DMS114 treated with DMSO at 0.1 percent for 48 hours (cell line): ENCODE measurements around the gene WNK1.
A peak's percentile ranks its signal among the peaks of the same experiment; 100 is the strongest.

ENCODE experiments used
- DNase-seq: peaks from one replicate; lab custom pipeline; 2025; ENCODE audit not compliant: unreplicated experiment; lab: John Stamatoyannopoulos, UW

WNK1 gene

DNA sequence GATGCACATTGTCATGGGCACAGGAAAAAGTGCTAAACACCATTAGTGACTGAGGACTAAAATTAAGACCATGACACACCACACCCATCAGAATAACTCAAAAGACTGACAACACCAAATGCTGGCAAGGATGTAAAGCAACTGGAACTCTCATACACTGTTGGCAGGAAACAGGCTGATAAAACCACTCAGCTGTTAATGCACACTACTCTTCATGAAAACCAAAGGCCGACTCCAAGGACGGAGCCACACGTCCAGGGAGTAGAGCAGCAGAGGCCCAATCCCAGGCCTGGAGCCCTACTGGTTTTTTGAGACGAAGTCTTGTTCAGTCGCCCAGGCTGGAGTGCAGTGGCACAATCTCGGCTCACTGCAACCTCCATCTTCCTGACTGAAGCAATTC, 190.7 kb downstream of the WNK1 start:
- DNase-seq: no peak

DNA sequence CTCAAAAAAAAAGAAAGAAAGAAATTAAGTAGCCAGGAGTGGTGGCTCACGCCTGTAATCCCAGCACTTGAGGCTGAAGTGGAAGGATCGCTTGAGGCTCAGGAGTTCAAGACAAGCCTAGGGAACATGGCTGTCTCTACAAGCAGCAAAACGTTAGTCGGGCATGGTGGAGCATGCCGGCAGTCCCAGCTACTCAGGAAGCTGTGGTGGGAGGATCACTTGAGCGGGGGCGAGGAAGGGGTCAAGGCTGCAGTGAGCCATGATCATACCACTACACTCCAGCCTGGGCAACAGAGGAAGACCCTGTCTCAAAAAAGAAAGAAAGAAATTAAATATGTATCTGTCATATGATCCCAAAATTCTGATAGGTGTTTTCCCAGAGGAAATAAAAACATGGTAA, 191.8 kb downstream of the WNK1 start:
- DNase-seq: no peak

DNA sequence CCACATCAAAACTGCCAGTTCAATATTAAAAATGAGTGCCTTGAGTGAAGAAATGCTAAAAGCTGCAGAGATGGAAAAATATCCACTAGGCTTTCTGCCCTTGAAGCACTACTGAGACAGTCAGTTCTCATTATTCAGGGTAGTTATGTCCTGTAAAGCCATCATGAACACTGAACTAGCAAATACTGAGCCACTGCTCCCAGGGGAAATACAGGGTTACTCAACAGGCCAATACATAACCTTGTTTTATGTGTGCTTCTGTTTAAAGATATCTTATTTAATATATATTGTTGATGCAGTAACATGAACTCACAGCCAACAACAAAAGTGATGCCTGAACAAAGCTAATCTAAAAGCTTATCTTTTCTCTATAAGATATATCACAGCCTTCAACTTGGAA, 193.8 kb downstream of the WNK1 start:
- DNase-seq: no peak

DNA sequence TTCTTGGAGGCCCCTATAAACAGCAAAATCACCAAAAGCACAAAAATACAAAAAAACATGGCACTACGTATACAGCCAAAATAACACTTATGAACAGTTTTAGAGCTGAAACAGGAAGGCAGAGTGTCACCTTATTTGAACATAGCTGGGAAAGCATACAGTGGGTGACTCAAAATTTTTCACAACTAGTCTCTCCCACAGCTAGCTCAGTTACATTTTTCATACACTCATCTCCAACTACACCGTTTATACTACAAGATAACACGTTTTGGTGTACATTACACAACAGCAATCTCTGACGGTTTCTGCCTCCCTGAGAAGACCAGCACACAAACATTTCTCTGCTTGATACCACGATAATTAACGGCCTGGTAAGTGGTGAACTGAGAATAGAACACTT, 194.3 kb downstream of the WNK1 start:
- no peak for DNase-seq

DNA sequence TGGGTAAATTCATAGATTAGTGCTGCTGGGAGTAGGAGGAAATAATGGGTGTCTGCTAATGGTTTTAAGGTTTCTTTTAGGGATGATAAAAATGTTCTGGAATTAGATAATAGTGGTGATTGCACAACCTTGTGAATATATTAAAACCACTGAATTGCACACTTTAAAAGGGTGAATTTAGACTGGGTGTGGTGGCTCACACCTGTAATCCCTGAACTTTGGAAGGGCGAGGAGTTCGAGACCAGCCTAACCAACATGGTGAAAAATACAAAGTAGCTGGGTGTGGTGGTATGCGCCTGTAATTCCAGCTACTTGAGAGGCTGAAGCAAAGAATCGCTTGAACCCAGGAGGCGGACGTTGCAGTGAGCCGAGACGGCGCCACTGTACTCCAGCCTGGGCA, 195.9 kb downstream of the WNK1 start:
- DNase-seq: no peak

DNA sequence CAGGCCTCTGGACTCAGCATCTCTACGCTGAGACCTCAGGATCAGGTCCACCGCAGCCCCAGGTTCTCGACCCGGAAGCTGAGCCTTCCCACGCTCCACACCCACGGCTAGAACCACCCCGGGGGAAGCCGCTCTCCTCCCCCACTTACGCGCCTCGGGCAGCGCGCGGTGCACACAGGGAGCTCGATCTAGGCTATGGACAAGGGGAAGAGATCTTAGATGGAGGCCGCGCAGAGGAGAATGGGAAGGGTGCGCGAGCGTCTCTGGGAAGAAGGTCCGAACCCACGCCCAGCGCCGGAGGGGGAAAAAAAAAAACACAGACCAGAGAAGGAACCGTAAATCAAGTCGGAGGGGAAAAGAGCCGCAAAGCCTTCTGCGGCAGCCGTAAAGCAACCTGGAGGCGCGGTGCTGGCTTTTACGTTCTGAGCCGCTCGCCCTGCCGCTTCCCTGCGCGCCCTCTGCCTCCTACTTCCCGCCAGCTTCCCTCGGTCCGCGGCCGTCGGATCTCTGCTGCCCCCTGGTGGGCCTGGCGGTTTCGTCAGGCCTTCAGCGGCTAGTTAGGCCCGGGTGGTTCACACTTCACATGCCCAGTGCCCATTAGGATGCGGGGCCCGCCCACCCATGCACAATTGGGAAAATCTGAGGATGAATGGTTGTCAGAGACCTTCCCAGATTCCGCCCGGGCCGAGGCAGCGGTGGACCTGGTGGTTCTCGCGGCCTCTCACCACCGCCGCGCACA, 197.2 kb downstream of the WNK1 start, which contains the start of gene RAD52:
RAD52 (minus strand) TSS at position 242 of the 739 bp plus-strand sequence. CDS start 16,636 bp downstream, outside the sequence.
- DNase-seq: peak; percentile 99

DNA sequence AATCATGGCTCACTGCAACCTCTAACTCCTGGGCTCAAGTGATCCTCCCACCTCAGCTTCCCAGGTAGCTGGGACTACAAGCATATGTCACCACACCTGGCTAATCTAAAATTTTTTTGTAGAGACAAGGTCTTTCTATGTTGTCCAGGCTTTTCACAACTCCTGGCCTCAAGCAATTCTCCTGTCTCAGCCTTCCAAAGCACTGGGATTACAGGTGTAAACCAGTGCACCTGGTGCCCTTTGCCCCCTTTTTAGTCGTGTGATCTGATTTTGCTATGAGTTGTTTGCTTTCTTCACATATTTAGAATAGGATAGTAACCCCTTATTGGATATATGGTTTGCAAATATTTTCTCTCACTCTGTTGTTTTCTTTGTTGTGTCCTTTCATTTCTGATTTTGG, 198.8 kb downstream of the WNK1 start:
- no peak for DNase-seq

DNA sequence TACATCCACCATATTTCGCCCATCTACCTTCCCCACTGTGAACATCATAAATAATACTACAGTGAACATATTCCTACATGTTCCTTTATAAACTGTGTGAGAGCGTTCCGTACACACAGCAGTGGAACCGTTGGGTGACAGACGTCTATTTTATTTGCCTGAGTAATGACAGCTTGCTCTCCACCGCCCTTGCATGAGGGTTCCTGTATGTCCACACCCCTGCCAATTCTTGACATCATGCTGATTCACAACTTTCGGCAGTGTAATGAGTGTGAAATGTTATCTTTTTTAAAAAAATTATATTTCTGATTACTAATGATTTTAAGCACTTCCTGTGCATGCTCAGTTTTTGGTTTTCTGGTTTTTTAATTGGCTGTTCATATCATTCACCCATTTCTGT, 201.4 kb downstream of the WNK1 start:
- no peak for DNase-seq

DNA sequence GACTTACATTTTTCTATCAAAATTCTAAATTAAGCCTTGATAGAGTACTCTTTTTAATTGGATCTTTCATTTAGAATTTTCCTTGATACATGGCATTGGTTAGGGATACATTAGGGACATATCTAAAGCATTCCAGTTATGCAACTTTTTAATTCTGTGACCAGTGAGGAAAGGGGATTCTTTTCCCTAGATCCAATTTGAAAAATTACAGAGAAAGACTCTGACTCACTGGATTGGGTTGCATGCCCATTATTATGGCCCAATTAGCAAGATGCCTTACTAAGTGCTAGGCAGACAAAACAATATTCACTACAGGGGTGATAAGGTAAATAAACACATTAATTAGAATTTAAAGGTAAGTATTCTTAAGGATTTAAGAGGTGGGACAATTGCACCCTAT, 202.4 kb downstream of the WNK1 start:
- DNase-seq: no peak

DNA sequence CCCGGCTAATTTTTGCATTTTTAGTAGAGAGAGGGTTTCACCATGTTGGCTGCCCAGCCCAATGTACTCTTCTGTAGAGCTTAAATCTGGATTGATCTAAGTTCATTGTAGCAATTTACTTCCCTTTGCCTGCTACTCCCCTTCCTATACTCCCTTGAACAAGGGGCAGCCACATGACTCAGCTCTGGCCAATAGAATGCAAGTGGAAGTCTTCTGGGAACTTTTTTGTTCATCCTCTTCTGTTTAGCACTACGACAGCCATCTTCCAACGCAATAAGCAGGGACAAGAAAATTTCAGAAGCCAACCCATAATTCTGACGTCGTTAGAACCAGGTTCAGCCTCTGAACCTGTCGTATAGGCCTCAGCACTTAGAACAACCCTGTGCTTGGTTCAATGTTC, 203.6 kb downstream of the WNK1 start:
- DNase-seq: no peak

DNA sequence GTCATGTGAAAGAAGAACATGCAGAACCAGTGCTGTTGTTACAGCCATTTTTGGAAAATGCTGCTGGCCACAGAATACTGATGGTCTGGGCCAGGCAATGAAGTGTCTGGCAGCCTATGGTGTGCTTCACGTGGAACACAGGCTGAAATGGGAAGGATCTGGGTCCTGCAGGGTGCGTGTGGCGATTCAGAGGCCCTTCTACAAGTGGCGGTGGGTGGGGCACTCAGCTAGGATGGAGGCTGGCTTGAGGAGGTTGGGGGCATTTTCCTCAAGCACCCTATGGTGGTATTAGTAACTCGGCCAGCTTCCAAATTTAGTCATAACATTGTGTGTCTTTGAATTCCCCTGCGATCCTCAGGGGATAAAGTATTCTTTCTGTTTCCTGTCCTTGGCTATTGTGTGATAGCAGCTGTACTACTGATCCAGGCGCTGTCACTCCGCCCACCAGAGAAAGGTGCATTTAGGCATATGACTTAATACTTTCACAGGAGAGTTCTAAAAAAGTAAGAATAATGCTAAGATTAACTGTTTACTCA, 206.3 kb downstream of the WNK1 start:
- DNase-seq: no peak
